Stimulated activated CD8-positive, alpha-beta memory T cell treated with anti-CD3 and anti-CD28 coated beads, Interleukin-7, amount 100 ng/mL, for 48 hours (primary cell): Measurements from ENCODE around the gene TMCO6.

Experiments
- DNase-seq, 2 donors: peaks; one replicate each; pipeline ENCODE4 v3.0.0-alpha.2; 2020; ENCODE audit warnings: low read depth in 1 of 2; ENCODE audit errors: extremely low read depth in 1 of 2

Gene TMCO6

DNA sequence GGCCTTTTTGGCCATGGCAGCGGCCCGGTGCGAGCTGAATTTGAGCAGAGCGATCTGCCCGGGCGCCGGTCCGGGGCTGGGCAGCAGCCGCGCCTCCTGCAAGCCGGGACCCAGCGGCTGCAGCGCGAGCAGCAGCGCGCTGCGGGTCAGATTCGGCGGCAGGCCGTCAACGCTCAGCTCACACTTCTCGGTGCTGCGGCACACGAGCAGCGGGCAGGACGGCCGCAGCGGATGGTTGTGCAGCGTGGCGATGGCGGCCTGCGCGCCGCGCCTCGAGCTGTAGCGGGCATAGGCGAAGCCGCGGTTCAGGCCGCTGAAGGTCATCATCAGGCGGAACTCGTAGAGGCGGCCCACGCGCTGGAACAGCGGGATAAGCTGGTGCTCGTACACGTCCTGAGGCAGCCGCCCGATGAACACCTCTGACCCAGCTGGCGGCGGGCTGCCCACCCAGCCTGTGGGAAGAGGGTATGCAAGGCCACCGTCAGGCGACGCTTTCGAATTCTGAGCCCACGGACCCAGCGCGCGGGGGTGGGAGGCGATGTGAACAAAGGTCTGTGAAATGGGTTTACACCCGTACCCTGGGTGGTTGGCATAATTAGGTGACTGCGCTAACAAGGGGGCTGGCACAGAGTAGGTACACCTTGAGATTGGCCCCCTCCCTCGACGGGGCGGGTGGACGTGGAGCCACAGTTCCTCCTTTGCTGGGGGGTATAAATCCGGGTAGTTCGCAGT, 33.4 kb downstream of the TMCO6 start:
- DNase-seq, result no peak

DNA sequence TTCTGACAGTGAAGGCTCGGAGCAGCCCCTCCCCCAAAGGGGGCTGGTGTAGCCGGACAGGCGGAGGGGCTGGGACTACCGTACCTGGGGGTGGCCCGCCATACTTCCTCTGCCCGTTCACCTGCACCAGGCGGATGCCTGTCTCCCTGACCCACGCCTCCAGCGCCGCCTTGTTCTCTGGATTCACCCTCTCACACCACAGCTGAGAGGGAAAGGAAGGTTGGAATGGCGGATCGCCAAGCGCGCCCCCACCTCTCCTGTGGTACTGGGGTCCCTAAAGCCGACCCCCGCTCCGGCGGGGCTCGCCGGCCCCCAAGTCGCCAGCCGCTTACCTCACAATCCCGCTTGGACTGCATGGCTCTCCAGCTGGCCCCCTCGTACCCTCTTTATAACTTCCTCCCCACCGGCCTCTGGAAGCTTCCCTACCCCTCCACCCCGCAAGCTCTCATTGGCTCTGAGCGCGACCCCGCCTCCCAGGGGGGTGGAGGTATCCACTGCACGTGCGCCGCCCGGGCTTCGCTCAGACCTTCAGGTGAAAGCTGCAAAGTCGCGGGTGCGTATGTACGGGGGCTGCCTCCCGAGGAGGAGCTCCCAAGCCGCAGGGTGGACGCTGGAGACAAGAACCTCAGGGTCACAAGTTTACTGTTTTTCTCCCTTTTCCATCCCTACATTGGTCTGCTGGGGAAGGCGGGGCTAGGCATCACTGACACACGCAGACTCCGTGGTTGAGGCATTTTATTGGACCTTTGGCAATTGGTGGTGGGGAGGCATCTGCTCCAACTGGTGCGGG, 34.1 kb downstream of the TMCO6 start, which contains the start of gene DND1:
TSS of gene DND1 (minus strand) at position 390 of the 790 bp plus-strand sequence. CDS start at position 356, 34 bp downstream.
- no peak for DNase-seq

GRCh38 chr5:140674211-140674610, 35.0 kb downstream of the TMCO6 start:
- no peak for DNase-seq

- DNase-seq, result no peak
Measured at GRCh38 chr5:140674629-140675028, 35.4 kb downstream of the TMCO6 start.

DNA sequence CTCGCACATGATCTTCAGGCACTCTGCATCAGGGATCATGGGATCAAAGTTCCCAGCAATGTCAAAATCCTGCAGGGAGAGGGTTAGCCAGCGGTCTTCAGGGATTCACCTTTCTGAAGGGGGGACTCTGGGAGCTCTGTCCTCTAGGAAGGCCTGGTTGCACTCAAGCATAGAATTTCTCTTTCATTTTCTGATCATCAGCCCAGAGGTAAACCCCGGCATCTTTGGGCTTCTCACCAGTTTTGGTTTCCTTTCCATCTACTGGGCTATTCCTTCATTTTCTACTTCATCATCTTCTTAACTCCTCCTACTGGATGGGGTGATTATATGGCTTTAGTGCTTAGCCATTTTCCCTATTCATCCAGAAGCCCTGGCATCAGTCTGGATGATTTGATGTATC, 38.7 kb downstream of the TMCO6 start:
- DNase-seq, result no peak

DNA sequence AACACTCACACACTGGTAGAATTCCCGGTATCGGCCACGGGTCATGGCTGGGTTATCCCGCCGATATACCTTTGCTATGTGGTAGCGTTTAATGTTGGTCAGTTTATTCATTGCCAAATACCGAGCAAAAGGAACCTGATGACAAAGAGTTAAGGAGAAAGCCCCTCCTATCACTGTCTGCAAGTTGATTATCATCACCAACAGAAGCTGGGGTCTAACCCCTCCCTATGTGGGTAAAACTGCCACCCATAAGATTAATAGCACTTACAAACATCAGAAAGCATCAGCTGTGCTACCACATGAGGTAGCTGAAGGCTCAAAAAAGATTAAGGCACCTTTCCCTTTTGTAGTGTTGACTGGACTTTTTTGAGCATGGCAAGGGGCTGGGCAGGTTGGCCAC, 39.7 kb downstream of the TMCO6 start:
- no peak for DNase-seq

- DNase-seq, result no peak
Measured at GRCh38 chr5:140690376-140690932, 51.2 kb downstream of the TMCO6 start.

- peak; percentile 78 to 87 for DNase-seq
Measured at GRCh38 chr5:140690941-140691924, 52.0 kb downstream of the TMCO6 start, which contains the start of the genes HARS1 and HARS2. Gene HARS1 (minus strand): TSS chr5:140691370. CDS start chr5:140691304, 66 bp downstream. Gene HARS2 (plus strand): TSS chr5:140691455. CDS start chr5:140691649, 194 bp downstream.

DNA sequence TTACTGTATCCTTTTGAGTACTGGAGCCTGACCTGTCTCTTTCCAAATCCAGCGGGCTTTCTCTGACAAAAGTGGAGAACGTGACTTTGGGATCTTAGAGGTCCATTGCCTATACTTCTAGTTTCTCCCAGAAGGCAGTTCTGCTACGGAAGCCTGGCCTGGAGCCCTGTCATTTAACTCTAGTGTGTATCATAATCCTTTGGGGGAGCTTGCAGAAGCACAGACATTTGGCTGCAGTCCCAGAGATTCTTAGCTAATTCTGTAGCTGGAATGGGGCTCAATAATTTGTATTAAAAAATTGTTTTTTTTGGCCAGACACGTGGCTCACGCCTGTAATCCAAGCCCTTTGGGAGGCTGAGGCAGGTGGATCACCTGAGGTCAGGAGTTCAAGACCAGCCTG, 55.0 kb downstream of the TMCO6 start:
- DNase-seq, result no peak
